ENCODE data around the gene TNNI3K. TPM values are rescaled to one million over a fixed set of nuclear protein-coding genes. Genes with fewer than 3 reads are reported as not detected.

Gene TNNI3K
- polyA plus RNA-seq, 1 experiment: not detected

DNA sequence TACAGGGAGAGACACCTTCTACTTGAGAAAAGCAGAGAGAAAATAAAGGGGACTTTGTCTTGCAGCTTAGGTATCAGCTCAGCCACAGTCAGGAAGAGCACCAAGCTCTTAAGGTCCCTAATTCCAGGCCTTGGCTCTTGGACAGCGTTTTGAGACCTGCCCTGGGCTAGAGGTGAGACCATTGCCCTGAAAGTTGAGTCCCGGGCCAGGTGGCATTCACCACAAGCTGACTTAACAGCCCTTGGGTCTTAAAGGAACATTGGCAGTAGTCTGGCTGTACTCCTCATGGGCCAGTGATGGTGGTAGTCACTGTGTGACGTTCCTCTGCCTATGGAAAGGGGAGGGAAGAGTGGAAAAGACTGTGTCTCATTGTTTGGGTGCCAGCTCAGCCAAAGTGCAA is 11.7 kb upstream of the TNNI3K start:
- Histone ChIP-seq H3K36me3 (ENCODE audit: control insufficient read depth, insufficient read depth, low read length) (no peaks in the 10 kb centered on the region), H3K4me3 (ENCODE audit: low read depth, low read length) (no peak overlapping the region), H3K27me3 (ENCODE audit: control insufficient read depth, insufficient read depth, low read length) (no peaks in the 10 kb centered on the region)
- ChIA-PET CTCF (no interaction called here), POLR2A (no interaction called here)
- no peak for DNase-seq (ENCODE audit: low read depth)
- TF ChIP-seq, protein P1, sequence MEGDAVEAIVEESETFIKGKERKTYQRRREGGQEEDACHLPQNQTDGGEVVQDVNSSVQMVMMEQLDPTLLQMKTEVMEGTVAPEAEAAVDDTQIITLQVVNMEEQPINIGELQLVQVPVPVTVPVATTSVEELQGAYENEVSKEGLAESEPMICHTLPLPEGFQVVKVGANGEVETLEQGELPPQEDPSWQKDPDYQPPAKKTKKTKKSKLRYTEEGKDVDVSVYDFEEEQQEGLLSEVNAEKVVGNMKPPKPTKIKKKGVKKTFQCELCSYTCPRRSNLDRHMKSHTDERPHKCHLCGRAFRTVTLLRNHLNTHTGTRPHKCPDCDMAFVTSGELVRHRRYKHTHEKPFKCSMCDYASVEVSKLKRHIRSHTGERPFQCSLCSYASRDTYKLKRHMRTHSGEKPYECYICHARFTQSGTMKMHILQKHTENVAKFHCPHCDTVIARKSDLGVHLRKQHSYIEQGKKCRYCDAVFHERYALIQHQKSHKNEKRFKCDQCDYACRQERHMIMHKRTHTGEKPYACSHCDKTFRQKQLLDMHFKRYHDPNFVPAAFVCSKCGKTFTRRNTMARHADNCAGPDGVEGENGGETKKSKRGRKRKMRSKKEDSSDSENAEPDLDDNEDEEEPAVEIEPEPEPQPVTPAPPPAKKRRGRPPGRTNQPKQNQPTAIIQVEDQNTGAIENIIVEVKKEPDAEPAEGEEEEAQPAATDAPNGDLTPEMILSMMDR (IDR thresholded peaks at IDR 0.05; ENCODE audit: insufficient read depth, low read depth, low read length): no peak

DNA sequence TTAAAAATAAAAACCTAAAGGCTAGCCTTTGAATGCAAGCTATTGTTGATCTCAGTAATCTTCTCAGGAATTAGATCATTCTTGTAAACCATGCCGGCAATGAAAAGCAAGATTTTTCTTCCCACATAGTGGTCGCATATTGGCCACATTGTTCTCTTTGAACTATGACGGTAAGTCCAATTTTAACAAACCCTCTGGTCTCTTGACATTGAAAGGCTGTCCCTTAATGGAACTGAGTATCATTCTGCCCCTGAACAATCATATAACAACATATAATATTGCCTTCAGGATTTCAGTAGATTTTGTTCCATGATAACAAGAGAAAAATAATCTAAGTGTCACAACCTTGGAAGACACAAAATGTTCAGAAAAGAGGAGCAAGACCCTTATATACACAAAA is 1.3 kb downstream of the TNNI3K start:
- POLR2A ChIA-PET: no interaction called here
- TF ChIP-seq, protein P1 (IDR thresholded peaks at IDR 0.05; ENCODE audit: insufficient read depth, low read depth, low read length): no peak
- no peak overlapping the region for H3K4me3 ChIP-seq (ENCODE audit: low read depth, low read length)
- H3K36me3 ChIP-seq (ENCODE audit: control insufficient read depth, insufficient read depth, low read length): no peaks in the 10 kb centered on the region
- no peaks in the 10 kb centered on the region for H3K27me3 ChIP-seq (ENCODE audit: control insufficient read depth, insufficient read depth, low read length)
- CTCF ChIA-PET: no interaction called here
- no peak for DNase-seq (ENCODE audit: low read depth)

DNA sequence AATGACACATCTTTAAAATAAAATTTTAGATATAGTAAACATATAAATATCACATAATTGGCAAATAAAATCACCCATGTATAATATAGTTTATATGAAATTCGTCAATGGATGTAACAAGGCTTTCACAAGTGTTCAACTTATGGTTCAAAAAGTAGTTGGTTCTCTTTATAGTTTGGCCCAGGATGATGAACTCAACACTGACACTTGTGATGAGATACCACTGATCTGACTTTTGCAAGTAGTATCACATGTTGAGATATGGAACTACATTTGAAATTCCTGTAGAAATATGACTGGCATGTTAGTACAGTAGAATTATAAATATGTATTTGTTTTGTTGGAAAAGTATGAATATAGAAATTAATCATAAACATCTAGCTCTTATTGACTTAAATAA is 1.8 kb downstream of the TNNI3K start:
- POLR2A ChIA-PET: no interaction called here
- TF ChIP-seq, protein P1 (IDR thresholded peaks at IDR 0.05; ENCODE audit: insufficient read depth, low read depth, low read length): no peak
- no peak for DNase-seq (ENCODE audit: low read depth)
- CTCF ChIA-PET: no interaction called here
- Histone ChIP-seq H3K36me3 (ENCODE audit: control insufficient read depth, insufficient read depth, low read length) (no peaks in the 10 kb centered on the region), H3K4me3 (ENCODE audit: low read depth, low read length) (no peak overlapping the region), H3K27me3 (ENCODE audit: control insufficient read depth, insufficient read depth, low read length) (no peaks in the 10 kb centered on the region)

DNA sequence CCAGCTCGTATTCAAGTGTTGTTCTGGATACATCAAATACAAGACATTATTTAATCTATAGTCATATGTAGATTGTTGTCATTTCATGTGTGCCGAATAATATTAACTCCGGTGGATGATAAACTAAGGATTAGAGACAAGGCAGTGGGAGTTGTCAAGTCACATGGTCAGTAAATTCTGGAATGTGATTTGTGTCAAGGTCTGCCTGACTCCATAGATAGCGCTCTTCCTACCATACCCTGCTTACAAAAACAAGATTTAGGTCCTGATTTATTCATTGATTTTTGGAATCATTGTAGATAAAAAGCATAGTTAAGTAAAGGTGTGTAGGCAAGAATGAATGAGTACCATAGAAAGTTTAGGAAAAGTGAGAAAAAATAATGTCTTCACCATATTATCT is 2.6 kb downstream of the TNNI3K start:
- Histone ChIP-seq H3K36me3 (ENCODE audit: control insufficient read depth, insufficient read depth, low read length) (no peaks in the 10 kb centered on the region), H3K27me3 (ENCODE audit: control insufficient read depth, insufficient read depth, low read length) (no peaks in the 10 kb centered on the region), H3K4me3 (ENCODE audit: low read depth, low read length) (no peak overlapping the region)
- TF ChIP-seq, protein P1 (IDR thresholded peaks at IDR 0.05; ENCODE audit: insufficient read depth, low read depth, low read length): no peak
- CTCF ChIA-PET: no interaction called here
- DNase-seq (ENCODE audit: low read depth): no peak
- POLR2A ChIA-PET: no interaction called here

DNA sequence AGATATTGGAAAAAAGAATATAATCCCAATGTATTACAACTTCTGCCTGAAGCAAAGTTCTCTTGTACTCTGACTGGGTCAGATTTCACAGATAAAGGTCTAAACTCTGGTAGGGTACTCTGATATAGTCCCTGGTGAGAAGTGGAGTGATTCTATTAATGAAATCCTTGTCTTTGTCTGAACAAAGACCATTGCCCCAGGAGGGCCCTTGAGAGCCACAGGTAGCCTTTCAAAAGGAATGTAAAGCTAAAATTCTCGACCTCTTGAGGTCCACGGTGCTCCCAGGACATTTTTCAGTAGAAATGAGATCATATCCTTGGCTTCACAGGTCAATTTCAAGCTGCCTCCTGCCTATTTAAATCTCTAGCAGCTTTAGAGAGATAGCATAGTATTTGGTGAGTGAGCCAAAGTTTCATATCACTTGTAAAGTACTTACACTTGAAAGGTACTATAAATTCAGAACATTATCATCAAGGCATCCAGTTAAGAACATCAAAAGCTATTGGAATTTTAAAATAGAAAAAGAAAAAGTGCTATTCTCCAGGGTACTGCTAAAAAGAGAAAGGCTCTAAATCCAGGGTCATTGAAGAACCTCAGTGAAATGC is 10.1 kb downstream of the TNNI3K start:
- Histone ChIP-seq H3K27me3 (ENCODE audit: control insufficient read depth, insufficient read depth, low read length) (no peaks in the 10 kb centered on the region), H3K4me3 (ENCODE audit: low read depth, low read length) (no peak overlapping the region), H3K36me3 (ENCODE audit: control insufficient read depth, insufficient read depth, low read length) (no peaks in the 10 kb centered on the region)
- no peak for DNase-seq (ENCODE audit: low read depth)
- ChIA-PET CTCF (no interaction called here), POLR2A (no interaction called here)
- TF ChIP-seq, protein P1 (IDR thresholded peaks at IDR 0.05; ENCODE audit: insufficient read depth, low read depth, low read length): no peak
